Thyroid gland (tissue), 4 donors: Measurements from ENCODE around the gene ABCD3.

Experiments used
- CTCF ChIP-seq, 6 experiments: fragments of 200-600 bp in 3 of 6; fragments of 450-650 bp in 3 of 6; sonication (generic) in 3 of 6; IDR thresholded peaks; one replicate each; pipeline ENCODE4 v1.5.1; 2016 to 2019; ENCODE audit warnings: antibody characterized with exemption in 6 of 6, mild to moderate bottlenecking in 2 of 6, inconsistent platforms in 1 of 6, moderate library complexity in 1 of 6
- POLR2A ChIP-seq, 2 donors: fragments of 450-650 bp; IDR thresholded peaks; one replicate each; pipeline ENCODE4 v1.6.1; 2017; ENCODE audit warnings: antibody characterized with exemption in 2 of 2, mild to moderate bottlenecking in 2 of 2, moderate library complexity in 1 of 2

GRCh38 chr1:94395231-94395630 lies 23.0 kb upstream of the ABCD3 start:
- TF ChIP-seq CTCF (IDR thresholded peaks at IDR 0.05) (no peak), POLR2A (IDR thresholded peaks at IDR 0.05) (no peak)
